Measurements from ENCODE around the gene NTM. TPM values are rescaled to one million over a fixed set of nuclear protein-coding genes. Genes with fewer than 3 reads are reported as not detected.

NTM gene
- total RNA-seq, 1 donor from 2014 or later: 0.51 TPM

DNA sequence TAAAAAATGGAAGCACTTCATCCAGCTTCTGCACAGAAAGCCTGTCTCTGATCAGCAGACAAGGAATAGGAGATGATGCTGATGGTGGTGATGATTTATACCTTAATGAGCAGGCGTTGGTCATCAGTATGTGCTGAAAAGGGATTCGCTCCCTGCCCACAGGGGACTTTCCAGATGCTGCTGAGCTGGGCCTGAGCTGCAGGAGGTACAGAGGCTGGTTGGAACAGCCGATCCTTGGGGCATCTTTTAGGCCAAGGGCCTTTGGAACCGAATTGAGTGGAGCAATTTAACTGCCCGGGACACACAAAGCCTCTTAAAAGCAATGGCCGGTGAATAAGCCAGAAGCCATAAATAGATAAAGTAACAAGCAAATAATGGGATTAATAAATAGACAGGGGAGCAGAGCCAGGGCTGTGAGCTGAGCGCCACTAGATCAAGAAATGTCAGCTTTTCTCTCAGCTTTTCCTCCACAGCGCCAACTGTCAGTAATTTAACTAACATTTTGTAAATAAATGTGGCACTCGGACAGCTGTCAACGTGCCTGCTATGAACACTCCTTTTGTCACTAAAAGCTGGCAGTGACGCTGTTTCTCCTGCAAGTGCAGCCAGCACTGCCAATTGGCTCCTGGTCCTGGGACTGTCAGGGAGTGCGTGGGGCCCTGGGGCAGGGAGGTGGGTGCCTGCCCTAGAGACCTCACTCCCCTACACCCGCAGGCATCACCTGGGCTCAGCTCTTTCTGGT lies 562.3 kb downstream of the NTM start:
- DNase-seq: no peak

DNA sequence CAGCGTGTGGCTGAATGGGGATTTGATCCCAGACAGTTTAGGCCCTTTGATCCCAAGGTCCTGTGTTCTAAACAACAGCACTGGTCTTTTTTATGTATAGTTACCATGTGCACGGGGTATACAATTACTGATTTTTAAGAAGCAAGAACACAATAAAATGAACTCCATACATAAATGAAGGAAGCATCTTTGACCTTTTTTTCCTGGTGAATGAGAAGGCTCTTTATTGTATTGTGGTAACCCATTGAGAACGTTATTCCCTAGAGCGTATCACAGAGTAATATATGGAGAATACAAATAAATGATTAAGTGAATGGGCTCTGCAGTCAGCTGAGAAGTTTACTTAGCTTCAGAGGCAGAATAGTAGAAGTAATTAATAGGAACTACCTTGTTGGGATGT lies 563.6 kb downstream of the NTM start:
- DNase-seq: peak; percentile 12

DNA sequence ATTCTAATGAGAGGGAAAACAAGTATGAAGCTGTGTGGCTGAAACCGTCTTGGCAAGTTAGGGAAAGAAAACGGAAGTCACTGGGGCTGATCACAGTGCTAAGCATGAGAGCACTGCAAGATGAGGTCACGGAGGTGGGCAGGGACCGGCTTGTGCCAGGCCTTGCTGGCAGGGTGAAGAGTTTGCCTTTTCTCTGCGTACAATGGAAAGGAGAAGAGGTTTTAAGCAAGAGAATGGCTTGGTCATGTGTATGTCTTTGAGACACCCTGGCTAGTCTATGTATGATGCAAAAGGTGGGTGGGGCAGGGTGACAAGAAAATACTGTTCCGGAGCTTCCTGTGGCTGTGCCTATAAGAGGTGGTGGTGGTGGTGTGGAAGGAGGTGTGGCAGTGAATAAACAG lies 567.9 kb downstream of the NTM start:
- DNase-seq: no peak

DNA sequence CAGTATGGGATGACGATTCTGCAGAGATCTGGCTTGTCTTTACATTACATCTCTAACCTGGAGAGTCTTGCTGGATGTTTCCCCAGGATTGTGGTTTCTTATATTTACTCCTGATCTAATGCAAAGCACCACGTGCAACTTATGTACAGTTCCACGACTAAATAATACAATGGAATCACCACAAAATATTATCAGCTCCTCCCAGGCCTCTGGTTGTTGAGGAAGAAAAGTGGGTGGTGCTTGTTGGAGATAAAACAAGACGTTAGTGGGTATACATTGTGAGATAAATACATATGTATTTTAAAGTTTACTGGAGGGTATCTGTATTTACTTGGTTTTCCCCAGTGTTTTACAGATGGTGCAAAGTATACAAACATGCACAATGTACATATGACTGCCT lies 569.7 kb downstream of the NTM start:
- DNase-seq: no peak

DNA sequence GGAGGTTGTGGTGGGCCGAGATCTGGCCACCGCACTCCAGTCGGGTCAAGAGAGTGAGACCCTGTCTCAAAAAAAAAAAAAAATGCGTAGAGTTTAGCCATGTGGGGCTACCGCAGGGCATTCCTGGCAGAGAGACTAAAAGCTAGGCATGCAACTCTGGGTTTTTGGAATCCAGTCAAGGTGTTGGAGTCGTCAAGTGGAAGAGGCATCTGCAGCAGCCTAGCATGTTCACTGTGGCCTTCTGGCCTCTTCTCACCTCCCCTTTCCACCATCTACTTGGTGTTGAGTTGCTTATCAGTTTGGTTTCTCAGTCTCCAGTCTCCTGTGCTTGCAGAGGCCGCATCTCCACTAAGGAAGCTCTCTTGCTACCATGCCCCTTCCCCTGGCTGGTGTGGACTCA lies 572.5 kb downstream of the NTM start:
- no peak for DNase-seq

DNA sequence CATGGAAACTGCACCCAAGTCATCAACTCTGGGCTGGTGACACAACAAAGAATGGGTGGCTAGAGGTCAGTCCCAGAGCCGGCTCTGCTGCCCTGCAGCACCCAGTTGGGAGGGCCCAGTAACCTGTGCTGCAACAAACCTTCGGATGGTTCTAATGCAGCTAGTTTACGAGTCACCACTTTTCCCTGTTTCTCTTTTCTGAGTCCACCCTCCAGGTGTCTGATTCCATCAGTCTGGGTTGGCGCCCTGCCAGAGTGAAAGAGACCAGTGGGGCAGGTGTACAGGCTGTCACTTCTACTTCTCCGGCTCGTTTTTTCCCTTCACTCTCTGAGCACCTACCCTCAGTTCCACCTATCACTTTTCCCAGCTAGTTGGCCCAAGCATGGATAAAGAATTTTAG lies 572.9 kb downstream of the NTM start:
- DNase-seq: no peak

DNA sequence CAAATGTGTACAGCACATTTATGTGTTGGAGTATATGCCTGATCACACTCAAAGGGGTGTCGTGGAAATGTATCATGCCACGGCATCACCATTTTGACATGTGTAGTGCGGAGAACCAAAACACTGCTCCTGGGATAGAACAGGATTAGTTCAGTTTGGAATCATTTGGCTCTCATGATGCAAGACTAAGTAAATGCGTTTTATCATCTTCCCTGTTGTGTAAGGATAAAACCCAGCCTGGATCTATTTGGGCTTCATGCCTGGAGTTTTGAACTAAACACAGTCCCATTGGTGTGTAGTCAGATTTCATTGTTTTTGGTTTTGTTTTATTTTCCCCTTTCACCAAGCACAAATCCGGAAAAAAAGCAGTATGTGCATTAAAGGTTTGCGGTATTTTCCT lies 574.3 kb downstream of the NTM start:
- no peak for DNase-seq

DNA sequence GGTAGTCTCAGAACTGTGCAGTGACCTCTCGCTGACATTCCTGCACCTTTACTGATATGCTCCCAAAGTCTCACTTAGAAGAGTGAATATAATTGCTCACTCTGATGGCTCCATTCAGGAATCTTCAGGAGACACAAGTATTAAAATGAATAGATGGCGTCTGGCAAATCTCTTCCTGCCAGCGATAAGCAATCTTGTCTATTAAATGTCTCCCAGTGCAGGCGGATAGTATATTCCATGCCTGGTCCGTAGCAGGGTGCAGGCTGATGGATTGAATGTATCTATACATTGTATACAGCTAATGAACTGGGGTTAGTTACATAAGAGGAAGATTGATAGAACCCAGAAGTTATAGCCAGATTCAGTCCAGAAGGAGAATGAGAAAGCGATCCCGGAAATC lies 575.3 kb downstream of the NTM start:
- no peak for DNase-seq

DNA sequence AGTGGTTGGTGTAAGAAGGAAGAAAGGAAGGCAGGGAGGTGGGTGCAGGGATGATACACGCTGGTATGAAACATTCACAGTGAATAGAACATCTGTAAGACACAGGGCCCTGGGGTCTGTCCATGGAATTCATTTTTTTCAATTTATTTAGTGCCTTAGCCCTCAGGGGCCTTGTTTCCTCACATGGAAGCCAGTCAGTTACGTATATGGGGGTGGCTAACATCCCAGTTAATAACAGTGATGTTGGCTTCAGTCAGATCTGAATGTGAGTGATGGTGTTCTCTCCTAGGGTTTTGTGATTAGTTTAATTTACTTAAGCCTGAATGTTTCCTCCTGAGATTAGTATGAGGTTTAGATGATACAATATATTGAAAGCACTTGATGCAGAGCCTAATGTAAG lies 577.1 kb downstream of the NTM start:
- no peak for DNase-seq

DNA sequence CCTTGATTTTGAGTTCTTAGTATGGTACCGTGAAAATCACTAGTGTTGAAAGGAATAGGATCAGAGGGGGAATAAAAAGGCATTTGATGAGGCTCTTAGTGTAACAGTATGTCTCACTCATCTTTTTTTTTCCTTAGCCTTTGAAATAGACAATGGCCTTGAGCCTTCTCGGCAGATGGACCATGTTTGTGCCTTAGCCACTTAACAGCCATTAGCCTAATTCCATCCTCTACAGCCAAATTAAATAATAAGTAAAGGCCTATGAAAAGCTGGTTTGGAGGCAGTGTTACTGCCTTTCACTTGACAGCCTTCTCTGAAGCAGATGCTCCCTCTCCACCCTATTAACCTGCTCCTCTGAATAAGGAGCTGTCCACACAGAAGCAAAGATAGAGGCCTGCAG lies 580.7 kb downstream of the NTM start:
- DNase-seq: no peak

DNA sequence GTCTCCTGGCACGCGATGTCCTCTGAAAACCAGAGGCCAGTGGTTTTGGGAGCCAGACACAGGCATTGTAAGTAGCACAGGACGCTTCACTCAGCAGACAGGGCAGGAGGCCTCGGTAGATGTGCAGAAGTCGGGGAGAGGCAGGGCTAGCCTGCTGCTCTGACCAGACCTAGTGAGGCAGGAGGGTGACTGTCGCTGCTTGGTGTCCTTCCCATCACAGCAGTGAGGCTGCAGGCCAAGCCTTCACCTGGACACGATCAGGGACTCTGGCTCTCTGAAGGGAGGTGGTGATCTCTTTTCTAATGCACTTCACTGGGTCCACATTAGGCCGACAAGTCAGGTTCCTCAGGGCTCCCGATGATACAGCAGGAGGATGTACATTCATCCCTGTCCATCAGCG lies 583.7 kb downstream of the NTM start:
- no peak for DNase-seq

DNA sequence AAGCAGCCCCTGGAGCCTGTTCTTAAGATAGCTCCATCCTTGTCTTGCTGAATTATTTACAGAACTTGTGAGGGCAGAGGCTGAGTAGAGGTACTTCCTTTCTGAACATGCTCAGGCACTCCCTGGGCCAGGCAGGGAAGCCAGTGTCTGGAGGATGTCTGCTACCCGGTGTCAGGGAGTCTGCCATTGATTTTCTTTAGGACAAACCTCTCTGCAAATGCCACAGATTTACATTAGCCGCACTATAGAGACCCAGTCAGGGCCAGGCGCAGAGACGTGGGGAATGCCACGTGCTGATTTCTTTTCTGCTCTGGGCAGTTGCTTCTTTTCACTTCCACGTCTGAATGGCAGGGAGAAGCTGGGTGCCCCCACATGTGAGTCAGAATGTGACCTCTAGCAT lies 585.5 kb downstream of the NTM start:
- DNase-seq: no peak

DNA sequence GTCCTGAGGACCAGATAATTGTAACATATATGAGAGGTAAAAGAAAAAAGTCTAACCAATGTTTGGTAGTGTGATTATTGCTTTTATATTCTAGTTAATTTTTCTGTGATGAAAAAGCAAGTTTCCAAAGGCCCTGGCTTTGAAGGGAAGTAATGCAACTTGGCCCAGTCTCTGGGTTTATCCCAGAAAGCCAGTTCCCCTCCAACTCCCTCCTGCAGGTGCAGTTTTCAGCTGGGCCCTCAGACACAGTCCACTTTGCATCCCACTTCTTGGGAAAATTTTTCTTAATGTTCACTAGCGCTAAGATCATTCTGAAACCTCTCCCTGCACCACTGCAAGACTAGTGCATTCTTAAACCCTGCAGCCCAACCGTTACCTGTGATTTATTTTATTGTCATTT lies 586.8 kb downstream of the NTM start:
- no peak for DNase-seq

DNA sequence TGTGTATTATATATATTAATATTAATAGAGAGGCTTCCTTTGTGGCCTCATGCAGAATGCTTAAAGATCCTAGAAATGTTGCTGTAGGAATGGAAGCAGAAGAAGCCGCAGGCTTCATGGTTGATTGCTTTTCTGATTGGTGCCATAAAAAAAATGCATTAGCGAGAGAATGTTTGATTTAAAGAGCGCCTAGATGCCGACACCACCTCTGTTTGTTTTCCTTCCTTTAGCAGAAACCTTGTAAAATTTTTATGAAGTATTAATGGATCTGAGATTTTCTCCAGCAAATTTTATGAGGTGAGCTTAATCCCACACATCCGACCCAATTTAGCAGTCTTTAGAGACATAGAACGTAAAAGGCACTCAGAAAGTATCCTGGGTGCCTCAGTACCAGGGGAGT lies 587.5 kb downstream of the NTM start:
- DNase-seq: no peak

DNA sequence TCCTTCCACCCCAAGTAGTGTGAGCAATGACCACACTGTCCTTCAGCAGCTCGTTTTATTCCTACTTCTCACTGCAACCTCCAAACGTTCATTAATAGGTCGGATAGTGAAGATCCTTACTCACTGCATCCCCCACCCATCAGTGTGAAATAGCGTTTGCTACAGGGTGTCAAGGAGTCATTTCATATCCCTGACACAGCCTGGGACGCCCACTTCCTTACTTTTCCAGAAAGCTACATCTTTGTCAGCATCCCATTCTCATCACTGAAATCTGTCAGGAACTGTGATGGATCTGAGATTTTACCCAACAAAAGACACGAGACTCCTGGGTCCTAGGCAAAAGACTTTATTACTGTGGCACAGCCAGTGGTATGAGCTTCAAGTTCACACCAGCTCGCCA lies 592.4 kb downstream of the NTM start:
- DNase-seq: no peak

DNA sequence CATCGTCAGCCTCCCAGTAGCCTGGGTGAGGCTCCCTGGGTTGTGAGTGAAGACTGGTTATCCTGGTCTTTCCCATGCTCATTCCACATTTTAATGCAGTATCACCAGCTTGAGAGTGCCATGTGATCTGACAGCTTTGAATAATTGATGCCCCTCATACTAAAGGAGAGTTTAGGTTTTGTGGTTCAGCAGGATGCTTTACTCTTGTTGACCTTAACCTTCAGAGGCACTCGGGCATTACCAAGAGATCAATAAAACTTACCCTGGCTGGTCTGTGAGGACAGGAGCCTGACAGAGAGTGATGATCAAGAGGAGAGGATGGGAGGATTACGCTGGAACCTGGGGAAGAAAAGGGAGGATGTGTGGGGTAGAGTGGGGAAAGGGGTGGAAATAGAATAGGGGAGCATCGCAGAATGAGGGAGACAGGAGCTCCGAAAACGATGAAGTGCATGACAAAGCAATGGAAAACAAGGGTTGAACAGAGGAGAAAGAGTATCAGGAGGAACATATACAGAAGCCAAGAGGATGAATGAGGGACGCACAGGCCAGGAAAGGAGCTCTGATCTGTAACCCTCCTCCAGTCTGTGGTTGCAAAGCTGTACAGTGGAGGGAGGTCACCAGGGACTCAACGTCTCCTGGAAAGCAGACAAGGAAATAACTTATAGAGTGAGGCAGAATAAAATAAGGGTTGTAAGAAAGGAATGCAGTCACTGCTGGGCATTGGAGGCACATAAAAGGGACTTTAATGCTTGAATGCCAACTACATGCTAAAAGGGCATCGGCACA lies 594.5 kb downstream of the NTM start:
- no peak for DNase-seq

DNA sequence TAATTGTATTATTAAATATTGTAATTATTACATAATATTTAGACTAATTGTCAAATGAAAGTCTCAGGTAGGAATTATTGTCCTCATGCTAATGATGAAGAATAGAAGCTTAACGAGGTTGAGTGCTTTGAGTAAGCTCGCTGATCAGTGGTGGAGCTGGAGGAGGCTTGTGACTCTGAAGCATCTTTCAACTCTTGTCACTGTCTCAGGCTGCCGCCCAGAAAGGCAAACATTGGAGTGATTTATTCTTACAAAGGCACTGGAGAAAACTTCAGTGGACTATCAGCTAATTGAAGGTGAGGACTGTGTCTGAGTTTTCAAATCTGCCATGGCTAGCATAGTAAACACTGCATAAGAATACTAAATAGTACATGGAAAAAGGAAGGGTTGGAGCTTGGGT lies 595.1 kb downstream of the NTM start:
- DNase-seq: no peak

DNA sequence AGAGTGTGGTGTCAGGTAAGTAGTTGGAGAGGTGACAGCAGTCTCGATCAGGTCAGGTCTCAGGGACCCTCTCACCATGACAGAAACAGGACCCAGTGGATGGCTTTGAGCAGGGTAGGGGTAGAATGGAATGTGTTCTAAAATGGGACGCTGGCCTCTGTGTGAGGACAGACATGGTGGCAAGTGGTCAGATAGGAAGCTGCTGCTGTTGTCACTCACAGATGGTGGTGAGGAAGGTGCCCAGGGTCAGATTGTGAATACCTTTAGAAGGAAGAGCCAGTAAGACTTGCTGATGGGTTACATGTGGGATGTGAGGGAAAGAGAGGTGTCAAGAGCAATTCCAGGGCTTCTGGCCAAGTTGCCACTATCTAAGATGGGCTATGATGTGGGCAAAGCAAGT lies 596.3 kb downstream of the NTM start:
- DNase-seq: no peak

DNA sequence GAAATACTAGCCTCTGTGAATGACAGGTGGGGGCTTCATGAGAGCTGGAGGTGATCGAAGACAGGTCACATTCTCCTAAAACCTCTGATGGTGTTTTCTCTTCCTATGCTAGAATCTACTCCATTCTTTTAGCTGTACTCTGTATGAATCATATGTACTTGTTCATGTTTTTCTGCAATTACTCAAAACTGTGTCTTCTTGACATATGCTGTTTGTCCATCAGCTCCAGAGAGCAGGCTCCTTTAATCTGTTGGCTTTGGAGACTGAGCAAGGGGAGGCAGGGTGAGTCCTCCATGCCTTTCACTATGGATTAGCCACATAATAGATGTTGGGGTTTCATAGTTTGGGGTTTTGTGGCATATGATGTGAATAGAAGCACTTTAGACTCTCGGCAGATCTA lies 598.8 kb downstream of the NTM start:
- no peak for DNase-seq

DNA sequence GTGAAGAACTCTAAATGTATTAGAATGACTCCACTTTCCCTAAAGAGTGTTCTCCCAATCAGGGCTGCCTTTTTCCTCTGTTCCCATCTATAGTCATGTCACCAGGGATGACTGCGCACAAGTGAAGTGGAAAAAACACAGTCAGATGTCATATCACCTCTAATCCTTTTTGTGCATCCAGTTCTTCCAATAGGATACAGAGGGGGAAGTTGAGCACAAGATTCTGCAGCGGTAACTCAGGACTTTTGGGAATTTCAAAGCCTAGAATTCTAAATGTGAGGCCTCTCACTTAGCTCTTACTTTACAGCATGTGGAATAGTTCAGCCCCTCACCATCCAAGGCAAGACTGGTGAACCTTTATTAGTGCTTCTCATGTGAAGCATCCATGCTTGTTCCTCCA lies 602.6 kb downstream of the NTM start:
- DNase-seq: no peak

DNA sequence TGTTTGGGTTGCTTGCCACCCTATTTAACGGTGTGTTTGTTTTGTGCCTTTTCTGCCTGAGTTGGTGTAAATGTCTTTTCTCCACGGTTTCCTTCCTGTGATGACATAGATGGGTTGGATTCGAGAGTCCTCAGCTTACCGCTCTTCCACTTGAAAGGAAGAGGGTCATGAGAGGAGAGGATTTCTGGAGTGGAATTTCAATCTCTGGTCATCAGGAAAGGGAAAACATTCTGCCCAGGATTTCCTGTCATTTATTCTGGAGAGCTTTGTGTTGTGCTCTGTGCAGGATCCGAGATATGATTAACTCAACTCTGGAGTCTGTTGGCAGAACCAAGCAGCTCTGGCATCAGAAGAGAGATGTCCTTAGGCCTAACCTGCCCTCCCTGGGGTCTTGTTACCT lies 605.2 kb downstream of the NTM start:
- DNase-seq: peak; percentile 16

DNA sequence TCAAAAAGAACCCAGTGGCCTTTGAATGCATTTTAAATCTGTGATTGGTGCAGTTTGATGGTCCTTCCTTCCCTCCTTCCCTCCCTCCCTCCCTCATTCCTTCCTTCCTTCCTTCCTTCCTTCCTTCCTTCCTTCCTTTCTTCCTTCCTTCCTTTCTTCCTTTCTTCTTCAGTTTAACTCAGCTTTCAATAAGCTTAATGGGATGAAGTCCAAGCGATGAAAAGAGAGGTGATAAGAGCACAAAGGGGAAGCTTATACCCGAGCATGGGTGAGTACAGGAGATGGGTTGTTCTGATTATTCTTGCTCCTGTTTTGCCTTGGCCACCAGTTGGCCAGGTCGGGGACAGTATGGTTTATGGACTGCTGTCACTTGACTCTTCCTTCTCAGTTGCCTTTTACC lies 605.6 kb downstream of the NTM start:
- DNase-seq: no peak

DNA sequence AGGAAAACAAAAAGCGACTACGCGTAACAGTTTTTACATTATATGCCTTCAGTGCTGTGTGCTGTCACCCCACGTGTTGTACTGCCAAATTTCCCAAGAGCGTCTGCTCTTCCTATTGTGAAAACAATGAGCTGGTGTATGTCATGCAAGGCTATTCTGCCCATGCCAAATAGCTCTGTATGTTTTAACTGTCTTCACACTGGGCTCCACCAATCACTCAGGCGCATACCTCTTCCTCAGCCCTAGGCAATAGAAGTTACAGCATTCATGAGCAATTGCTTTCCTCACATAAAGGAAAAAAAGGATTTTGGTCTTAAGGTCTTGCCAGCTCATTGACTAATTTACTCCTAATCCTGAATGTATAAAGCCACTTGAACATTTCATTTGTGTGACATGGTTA lies 606.8 kb downstream of the NTM start:
- no peak for DNase-seq

DNA sequence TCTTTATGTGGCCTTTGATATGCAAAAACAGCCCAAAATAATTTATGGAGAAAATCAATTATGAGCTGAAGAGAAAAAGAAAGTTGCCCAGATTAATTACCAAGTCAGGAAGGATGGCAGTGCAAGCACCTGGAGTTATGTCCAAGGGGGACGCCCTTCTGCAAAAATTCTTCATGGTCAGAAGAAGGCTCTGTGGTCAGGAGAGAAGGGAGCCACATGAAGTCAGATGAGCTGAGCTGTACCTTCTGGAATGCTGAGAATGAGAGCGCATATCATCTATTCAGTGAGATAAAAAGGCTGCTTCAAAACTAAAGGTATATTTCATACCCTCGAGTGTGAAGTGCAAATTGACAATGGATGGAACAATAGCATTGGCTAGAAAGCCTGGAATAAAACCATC lies 607.4 kb downstream of the NTM start:
- no peak for DNase-seq

DNA sequence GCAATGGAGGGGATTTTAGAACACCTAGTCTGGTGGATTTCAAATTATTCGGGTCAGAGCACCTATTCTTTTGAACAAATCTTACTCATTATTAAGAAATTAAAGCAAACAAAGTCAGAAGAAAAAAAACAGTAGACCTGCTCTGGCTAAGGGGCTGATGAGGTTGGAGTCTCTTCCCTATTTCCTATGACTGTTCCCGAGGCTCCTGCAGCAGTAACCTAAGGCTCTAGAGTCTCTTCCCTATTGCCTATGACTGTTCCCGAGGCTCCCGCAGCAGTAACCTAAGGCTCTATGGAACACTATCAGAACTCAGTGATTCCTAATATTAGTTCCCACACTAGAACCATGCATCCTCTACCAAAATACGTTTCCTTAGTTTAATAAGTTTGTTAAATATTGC lies 607.9 kb downstream of the NTM start:
- DNase-seq: no peak

All from dermis blood vessel endothelial cell (primary cell).